Panc1 (cell line): ENCODE results near the gene DIAPH2. TPM values are rescaled to one million over a fixed set of nuclear protein-coding genes. Genes with fewer than 3 reads are reported as not detected.

Source experiments
- ATAC-seq: fragments of 200-7000 bp; cut with Tn5 transposase; 2 replicates; pipeline ENCODE4 v1.9.1; 2020; ENCODE audit warnings: mild to moderate bottlenecking, moderate library complexity
- BruUV-seq: library from RNA; stranded (reverse); fragments of 400-500 nt; replicated peaks from 2 replicates; lab custom pipeline; 2021; lab: Mats Ljungman, UMichigan
- CTCF ChIA-PET: fragments of 300-600 bp; sonication (Branson Sonifier 250); formaldehyde crosslinking; loops from one replicate; lab custom pipeline; 2022; ENCODE audit warnings: antibody characterized with exemption; lab: Charles Lee
- POLR2A ChIA-PET: fragments of 300-600 bp; sonication (Branson Sonifier 250); formaldehyde crosslinking; loops from one replicate; lab custom pipeline; 2022; ENCODE audit warnings: antibody characterized with exemption; lab: Charles Lee
- DNase-seq: peaks from one replicate; pipeline ENCODE4 v3.0.0-alpha.2; 2010; ENCODE audit warnings: low read depth, low spot score
- H3K27ac ChIP-seq: 2 replicates; pipeline ENCODE4 v1.5.1; 2011; ENCODE audit warnings: mild to moderate bottlenecking, low read length, inconsistent platforms
- H3K27me3 ChIP-seq: fragments of 200-500 bp; sonication (Bioruptor generic); 2 replicates; pipeline ENCODE4 v1.6.0; 2014; ENCODE audit warnings: low read length, inconsistent platforms; ENCODE audit not compliant: control insufficient read depth, insufficient read depth
- H3K36me3 ChIP-seq: fragments of 200-500 bp; sonication (Bioruptor generic); 2 replicates; pipeline ENCODE4 v1.5.1; 2014; ENCODE audit warnings: inconsistent platforms, mild to moderate bottlenecking, low read length, moderate library complexity; ENCODE audit not compliant: control insufficient read depth, insufficient read depth
- H3K4me1 ChIP-seq: 2 replicates; pipeline ENCODE4 v1.5.1; 2011; ENCODE audit warnings: inconsistent platforms, mild to moderate bottlenecking, low read length, moderate library complexity; ENCODE audit not compliant: control insufficient read depth, insufficient read depth
- H3K4me3 ChIP-seq, 2 experiments: 2 replicates each; pipeline ENCODE4 v1.5.1; 2011 to 2012; ENCODE audit warnings: low read depth in 2 of 2, low read length in 2 of 2, mild to moderate bottlenecking in 2 of 2, inconsistent platforms in 1 of 2, moderate library complexity in 1 of 2
- H3K9me3 ChIP-seq: fragments of 200-500 bp; sonication (Bioruptor generic); 2 replicates; pipeline ENCODE4 v1.5.1; 2014; ENCODE audit warnings: low read depth, mild to moderate bottlenecking, inconsistent platforms, low read length, moderate library complexity; ENCODE audit not compliant: control insufficient read depth, insufficient read depth
- POLR2AphosphoS5 ChIP-seq: IDR thresholded peaks from 2 replicates; pipeline ENCODE4 v1.6.1; 2012; ENCODE audit warnings: mild to moderate bottlenecking, low read depth, low read length, moderate library complexity
- SIN3A ChIP-seq: IDR thresholded peaks from 2 replicates; pipeline ENCODE4 v1.6.1; 2012; ENCODE audit warnings: low read depth, mild to moderate bottlenecking, low read length, moderate library complexity, borderline replicate concordance; ENCODE audit not compliant: insufficient read depth
- TCF7L2 ChIP-seq: IDR thresholded peaks from 2 replicates; pipeline ENCODE4 v1.6.1; 2011; ENCODE audit warnings: mild to moderate bottlenecking, low read depth, low read length, inconsistent platforms
- in situ Hi-C: cut with HindIII; loops from 2 replicates; pipeline ENCODE4 v1.10.0; 2016; ENCODE audit warnings: low sequenced_read_pairs, low pct_unique_long_range_greater_than_20kb
- intact Hi-C: fragments of 100-400 bp; cut with micrococcal nuclease; formaldehyde crosslinking; loops from one replicate; pipeline ENCODE4 v1.10.0; 2022; ENCODE audit not compliant: unreplicated experiment
- total RNA-seq: library from RNA; stranded (reverse); gene quantifications from one replicate; pipeline ENCODE4 v1.2.1, GENCODE V29; 2021; ENCODE audit not compliant: unreplicated experiment
- TF ChIP-seq, protein P1 (sequence below), 2 experiments: IDR thresholded peaks; 2 replicates each; pipeline ENCODE4 v1.6.1; 2011 to 2012; ENCODE audit warnings: low read depth in 2 of 2, control low read depth in 1 of 2, low read length in 1 of 2, mild to moderate bottlenecking in 1 of 2, moderate library complexity in 1 of 2; ENCODE audit not compliant: insufficient read depth in 1 of 2
- TF ChIP-seq, protein P2 (sequence below): fragments of 450-650 bp; IDR thresholded peaks from 2 replicates; pipeline ENCODE4 v1.5.1; 2017; ENCODE audit warnings: mild to moderate bottlenecking

The DIAPH2 gene
- total RNA-seq, 1 experiment from 2014 or later, result 17.0 TPM

- no TSS peak for BruUV-seq
- Histone ChIP-seq H3K4me3 (no peak overlapping the region), H3K27ac (no peak overlapping the region), H3K9me3 (no peaks in the 10 kb centered on the region), H3K36me3 (no peaks in the 10 kb centered on the region), H3K27me3 (no peaks in the 10 kb centered on the region), H3K4me1 (no peaks in the 10 kb centered on the region)
- ATAC-seq, result no peak
- TF ChIP-seq SIN3A (no peak), TCF7L2 (no peak), POLR2AphosphoS5 (no peak)
- TF ChIP-seq, protein P1, sequence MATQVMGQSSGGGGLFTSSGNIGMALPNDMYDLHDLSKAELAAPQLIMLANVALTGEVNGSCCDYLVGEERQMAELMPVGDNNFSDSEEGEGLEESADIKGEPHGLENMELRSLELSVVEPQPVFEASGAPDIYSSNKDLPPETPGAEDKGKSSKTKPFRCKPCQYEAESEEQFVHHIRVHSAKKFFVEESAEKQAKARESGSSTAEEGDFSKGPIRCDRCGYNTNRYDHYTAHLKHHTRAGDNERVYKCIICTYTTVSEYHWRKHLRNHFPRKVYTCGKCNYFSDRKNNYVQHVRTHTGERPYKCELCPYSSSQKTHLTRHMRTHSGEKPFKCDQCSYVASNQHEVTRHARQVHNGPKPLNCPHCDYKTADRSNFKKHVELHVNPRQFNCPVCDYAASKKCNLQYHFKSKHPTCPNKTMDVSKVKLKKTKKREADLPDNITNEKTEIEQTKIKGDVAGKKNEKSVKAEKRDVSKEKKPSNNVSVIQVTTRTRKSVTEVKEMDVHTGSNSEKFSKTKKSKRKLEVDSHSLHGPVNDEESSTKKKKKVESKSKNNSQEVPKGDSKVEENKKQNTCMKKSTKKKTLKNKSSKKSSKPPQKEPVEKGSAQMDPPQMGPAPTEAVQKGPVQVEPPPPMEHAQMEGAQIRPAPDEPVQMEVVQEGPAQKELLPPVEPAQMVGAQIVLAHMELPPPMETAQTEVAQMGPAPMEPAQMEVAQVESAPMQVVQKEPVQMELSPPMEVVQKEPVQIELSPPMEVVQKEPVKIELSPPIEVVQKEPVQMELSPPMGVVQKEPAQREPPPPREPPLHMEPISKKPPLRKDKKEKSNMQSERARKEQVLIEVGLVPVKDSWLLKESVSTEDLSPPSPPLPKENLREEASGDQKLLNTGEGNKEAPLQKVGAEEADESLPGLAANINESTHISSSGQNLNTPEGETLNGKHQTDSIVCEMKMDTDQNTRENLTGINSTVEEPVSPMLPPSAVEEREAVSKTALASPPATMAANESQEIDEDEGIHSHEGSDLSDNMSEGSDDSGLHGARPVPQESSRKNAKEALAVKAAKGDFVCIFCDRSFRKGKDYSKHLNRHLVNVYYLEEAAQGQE (IDR thresholded peaks at IDR 0.05; ENCODE audit: insufficient read depth in 1 of 2, low read depth in 2 of 2, low read length in 1 of 2), result no peak
- TF ChIP-seq, protein P2, sequence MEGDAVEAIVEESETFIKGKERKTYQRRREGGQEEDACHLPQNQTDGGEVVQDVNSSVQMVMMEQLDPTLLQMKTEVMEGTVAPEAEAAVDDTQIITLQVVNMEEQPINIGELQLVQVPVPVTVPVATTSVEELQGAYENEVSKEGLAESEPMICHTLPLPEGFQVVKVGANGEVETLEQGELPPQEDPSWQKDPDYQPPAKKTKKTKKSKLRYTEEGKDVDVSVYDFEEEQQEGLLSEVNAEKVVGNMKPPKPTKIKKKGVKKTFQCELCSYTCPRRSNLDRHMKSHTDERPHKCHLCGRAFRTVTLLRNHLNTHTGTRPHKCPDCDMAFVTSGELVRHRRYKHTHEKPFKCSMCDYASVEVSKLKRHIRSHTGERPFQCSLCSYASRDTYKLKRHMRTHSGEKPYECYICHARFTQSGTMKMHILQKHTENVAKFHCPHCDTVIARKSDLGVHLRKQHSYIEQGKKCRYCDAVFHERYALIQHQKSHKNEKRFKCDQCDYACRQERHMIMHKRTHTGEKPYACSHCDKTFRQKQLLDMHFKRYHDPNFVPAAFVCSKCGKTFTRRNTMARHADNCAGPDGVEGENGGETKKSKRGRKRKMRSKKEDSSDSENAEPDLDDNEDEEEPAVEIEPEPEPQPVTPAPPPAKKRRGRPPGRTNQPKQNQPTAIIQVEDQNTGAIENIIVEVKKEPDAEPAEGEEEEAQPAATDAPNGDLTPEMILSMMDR, result no peak
- in situ Hi-C loops (no loop called here), intact Hi-C loops (no loop called here)
- no peak for DNase-seq
- ChIA-PET CTCF (no interaction called here), POLR2A (no interaction called here)
Observed at GRCh38 chrX:97401586-97402136, 717.0 kb downstream of the DIAPH2 start.

- CTCF ChIA-PET, result no interaction called here
- H3K4me1 ChIP-seq, result no peaks in the 10 kb centered on the region
- POLR2A ChIA-PET, result no interaction called here
- no peak overlapping the region for H3K27ac ChIP-seq
- TF ChIP-seq SIN3A (no peak), TCF7L2 (no peak), POLR2AphosphoS5 (no peak)
- TF ChIP-seq, protein P2, result no peak
- TF ChIP-seq, protein P1 (IDR thresholded peaks at IDR 0.05; ENCODE audit: insufficient read depth in 1 of 2, low read depth in 2 of 2, low read length in 1 of 2), result no peak
- no peaks in the 10 kb centered on the region for H3K9me3 ChIP-seq
- in situ Hi-C loops, result no loop called here
- intact Hi-C loops, result no loop called here
- H3K4me3 ChIP-seq, result no peak overlapping the region
- ATAC-seq, result no peak
- no peaks in the 10 kb centered on the region for H3K27me3 ChIP-seq
- no peaks in the 10 kb centered on the region for H3K36me3 ChIP-seq
- no peak for DNase-seq
- no TSS peak for BruUV-seq
Observed at GRCh38 chrX:97402333-97402732, 717.7 kb downstream of the DIAPH2 start.
